Mesendoderm (in vitro differentiated cells): ENCODE measurements around the gene VDR.
A peak's percentile ranks its signal among the peaks of the same experiment; 100 is the strongest.

ENCODE experiments used
- DNase-seq: peaks from one replicate; pipeline ENCODE4 v3.0.0; 2013
- H2AK5ac ChIP-seq: 2 replicates; pipeline ENCODE4 v1.6.1; 2013; ENCODE audit warnings: low read length, inconsistent platforms
- H2BK120ac ChIP-seq: 2 replicates; pipeline ENCODE4 v1.6.1; 2013; ENCODE audit warnings: low read depth, mild to moderate bottlenecking, low read length, moderate library complexity, mixed read lengths
- H2BK15ac ChIP-seq: replicated peaks from 2 replicates; pipeline ENCODE4 v1.6.1; 2013; ENCODE audit warnings: low read depth, mild to moderate bottlenecking, moderate library complexity
- H2BK5ac ChIP-seq: 2 replicates; pipeline ENCODE4 v1.6.1; 2013; ENCODE audit warnings: low read length, inconsistent platforms
- H3K18ac ChIP-seq: 2 replicates; pipeline ENCODE4 v1.6.1; 2013; ENCODE audit warnings: mild to moderate bottlenecking, low read length, mixed read lengths
- H3K23ac ChIP-seq: one replicate; pipeline ENCODE4 v1.6.1; 2013; ENCODE audit warnings: low read length
- H3K27ac ChIP-seq: 2 replicates; pipeline ENCODE4 v1.5.1; 2013; ENCODE audit warnings: low read depth, mild to moderate bottlenecking, inconsistent platforms, low read length, moderate library complexity
- H3K27me3 ChIP-seq: 2 replicates; pipeline ENCODE4 v1.6.1; 2013; ENCODE audit warnings: low read length, control low read depth, mild to moderate bottlenecking, inconsistent platforms; ENCODE audit not compliant: insufficient read depth, poor library complexity
- H3K36me3 ChIP-seq: 2 replicates; pipeline ENCODE4 v1.6.1; 2013; ENCODE audit warnings: low read length, inconsistent platforms; ENCODE audit not compliant: control insufficient read depth, insufficient read depth
- H3K4ac ChIP-seq: one replicate; pipeline ENCODE4 v1.6.1; 2013; ENCODE audit warnings: low read depth, mild to moderate bottlenecking, low read length, moderate library complexity
- H3K4me1 ChIP-seq: 2 replicates; pipeline ENCODE4 v1.6.1; 2013; ENCODE audit warnings: low read depth, low read length, inconsistent platforms; ENCODE audit not compliant: control insufficient read depth
- H3K4me2 ChIP-seq: 2 replicates; pipeline ENCODE4 v1.6.1; 2013; ENCODE audit warnings: low read length
- H3K4me3 ChIP-seq: 2 replicates; pipeline ENCODE4 v1.5.1; 2013; ENCODE audit warnings: mild to moderate bottlenecking, low read length
- H3K56ac ChIP-seq: one replicate; pipeline ENCODE4 v1.6.1; 2013; ENCODE audit warnings: low read length
- H3K79me1 ChIP-seq: 2 replicates; pipeline ENCODE4 v1.6.1; 2013; ENCODE audit warnings: low read length, inconsistent platforms
- H3K79me2 ChIP-seq: 2 replicates; pipeline ENCODE4 v1.6.1; 2013; ENCODE audit warnings: mild to moderate bottlenecking, low read length; ENCODE audit not compliant: control insufficient read depth, insufficient read depth
- H3K9ac ChIP-seq: 2 replicates; pipeline ENCODE4 v1.6.1; 2013; ENCODE audit warnings: low read length, inconsistent platforms
- H4K5ac ChIP-seq: one replicate; pipeline ENCODE4 v1.6.1; 2013; ENCODE audit warnings: low read length
- H4K8ac ChIP-seq: one replicate; pipeline ENCODE4 v1.6.1; 2013; ENCODE audit warnings: low read depth, mild to moderate bottlenecking, control low read depth, low read length, moderate library complexity
- WGBS: extraction: QIAGEN DNeasy Blood & Tissue Kit; methylation state at CpG from one replicate; pipeline ENCODE4 v1.1.7; 2013; ENCODE audit warnings: low lambda C conversion rate, missing lambda C conversion rate; ENCODE audit not compliant: insufficient coverage; ENCODE audit errors: extremely low coverage; 5-methylcytosine and 5-hydroxymethylcytosine counted together

VDR gene

DNA sequence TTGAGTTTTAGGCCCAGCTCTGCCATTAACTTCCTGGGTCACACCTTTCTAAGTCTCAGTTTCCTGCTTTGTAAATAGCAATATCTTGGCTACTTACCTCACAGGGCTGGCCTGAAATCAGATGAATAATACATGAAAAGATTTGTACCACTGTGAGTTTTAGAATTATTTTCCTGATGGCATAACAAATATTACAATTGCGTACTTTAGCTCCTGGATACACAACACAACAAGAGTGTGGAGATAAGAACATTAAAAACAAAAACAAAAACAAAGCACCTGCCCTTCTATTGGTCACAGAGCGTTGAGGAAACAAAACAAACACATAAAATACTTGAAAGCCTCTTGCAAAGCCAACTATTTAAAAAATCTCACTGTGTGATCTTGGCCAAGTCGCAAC, 80.2 kb downstream of the VDR start:
- no peak overlapping the region for H4K8ac ChIP-seq
- H3K4me3 ChIP-seq, result no peak overlapping the region
- H3K23ac ChIP-seq, result no peak overlapping the region
- no peak overlapping the region for H3K18ac ChIP-seq
- H3K56ac ChIP-seq, result no peak overlapping the region
- H3K27me3 ChIP-seq, result no peaks in the 10 kb centered on the region
- H3K79me1 ChIP-seq, result no peaks in the 10 kb centered on the region
- H3K9ac ChIP-seq, result no peak overlapping the region
- H4K5ac ChIP-seq, result no peak overlapping the region
- WGBS, result no CpG with 5 or more reads among the region's 3 CpGs
- no peaks in the 10 kb centered on the region for H3K36me3 ChIP-seq
- H3K4me2 ChIP-seq, result no peak overlapping the region
- H2BK15ac ChIP-seq, result no peak overlapping the region
- peaks cover 2% of the 10 kb centered on the region for H3K79me2 ChIP-seq
- no peak overlapping the region for H3K4ac ChIP-seq
- no peak for DNase-seq
- no peak overlapping the region for H2AK5ac ChIP-seq
- H2BK120ac ChIP-seq, result no peak overlapping the region
- peaks cover 20% of the 10 kb centered on the region for H3K4me1 ChIP-seq
- H3K27ac ChIP-seq, result no peak overlapping the region
- H2BK5ac ChIP-seq, result no peak overlapping the region

DNA sequence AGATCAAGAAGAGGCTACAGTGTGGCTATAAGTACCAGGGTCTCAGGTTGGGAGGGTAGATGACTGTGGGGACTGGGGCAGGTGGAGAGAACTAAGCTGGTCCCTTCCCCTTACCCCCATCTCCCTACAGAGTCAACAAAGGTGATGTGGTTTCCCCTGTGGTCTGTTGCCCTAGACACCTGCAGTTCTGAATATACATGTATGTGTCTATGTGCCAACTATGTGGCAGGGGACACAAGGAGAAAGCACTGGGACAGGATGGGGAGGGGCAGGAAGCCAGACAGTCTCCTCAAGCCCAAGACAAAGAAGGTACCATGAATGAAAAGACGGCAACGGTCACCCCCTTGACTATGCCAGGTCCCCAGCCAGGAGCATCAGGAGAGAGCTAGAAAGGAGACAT, 80.6 kb downstream of the VDR start:
- H3K4ac ChIP-seq, result no peak overlapping the region
- H3K4me2 ChIP-seq, result no peak overlapping the region
- no peak overlapping the region for H3K4me3 ChIP-seq
- no peaks in the 10 kb centered on the region for H3K27me3 ChIP-seq
- WGBS, result no CpG with 5 or more reads among the region's 2 CpGs
- no peak overlapping the region for H2BK120ac ChIP-seq
- H2BK5ac ChIP-seq, result no peak overlapping the region
- H2BK15ac ChIP-seq, result no peak overlapping the region
- H3K56ac ChIP-seq, result no peak overlapping the region
- no peak overlapping the region for H3K18ac ChIP-seq
- no peak overlapping the region for H3K23ac ChIP-seq
- H2AK5ac ChIP-seq, result no peak overlapping the region
- H3K9ac ChIP-seq, result no peak overlapping the region
- no peak overlapping the region for H4K5ac ChIP-seq
- H3K4me1 ChIP-seq, result peaks cover 19% of the 10 kb centered on the region
- H3K79me2 ChIP-seq, result peaks cover 4% of the 10 kb centered on the region
- no peaks in the 10 kb centered on the region for H3K79me1 ChIP-seq
- no peaks in the 10 kb centered on the region for H3K36me3 ChIP-seq
- H3K27ac ChIP-seq, result no peak overlapping the region
- no peak for DNase-seq
- no peak overlapping the region for H4K8ac ChIP-seq

DNA sequence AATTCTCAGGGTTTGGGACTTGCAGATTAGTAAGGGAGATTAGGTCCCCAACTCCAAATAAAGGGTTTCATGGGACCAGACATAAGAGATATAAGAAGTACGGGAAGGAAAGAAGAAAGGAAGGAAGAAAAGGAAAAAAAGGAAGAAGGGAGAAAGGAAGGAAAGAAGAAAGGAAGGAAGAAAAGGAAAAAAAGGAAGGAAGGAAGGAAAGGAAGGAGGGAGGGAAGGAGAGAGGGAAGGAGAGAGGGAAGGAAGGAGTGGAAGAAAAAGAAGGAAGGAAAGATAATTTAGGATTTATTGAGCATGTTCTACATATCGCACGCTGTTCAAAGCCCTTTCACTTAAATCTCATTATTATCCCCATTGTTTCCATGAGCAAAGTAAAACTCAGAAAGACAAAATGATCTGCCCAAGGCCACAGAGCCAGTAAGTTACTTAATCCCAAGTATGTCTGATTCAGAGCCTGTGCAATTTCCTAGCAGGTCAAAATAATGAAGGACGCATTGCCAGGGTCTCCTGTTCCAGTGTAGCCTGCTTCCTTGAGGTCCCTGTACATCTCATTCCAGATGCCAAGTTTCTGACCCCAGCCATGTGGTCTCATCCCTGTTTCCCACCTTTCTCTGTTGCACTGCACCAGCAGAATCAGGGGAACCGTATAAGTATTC, 81.2 kb downstream of the VDR start:
- Histone ChIP-seq H3K27me3 (no peaks in the 10 kb centered on the region), H3K56ac (no peak overlapping the region), H3K23ac (no peak overlapping the region), H3K79me1 (peaks cover 1% of the 10 kb centered on the region), H3K18ac (no peak overlapping the region), H3K27ac (no peak overlapping the region), H4K5ac (no peak overlapping the region), H3K4me1 (peaks cover 18% of the 10 kb centered on the region), H2AK5ac (no peak overlapping the region), H3K79me2 (peaks cover 11% of the 10 kb centered on the region), H2BK120ac (no peak overlapping the region), H4K8ac (no peak overlapping the region), H3K9ac (no peak overlapping the region), H3K4me2 (no peak overlapping the region), H2BK15ac (no peak overlapping the region), H3K4me3 (no peak overlapping the region), H3K36me3 (no peaks in the 10 kb centered on the region), H3K4ac (no peak overlapping the region), H2BK5ac (no peak overlapping the region)
- no peak for DNase-seq
- 100% methylated on average over 1 of the region's 5 CpGs for WGBS

DNA sequence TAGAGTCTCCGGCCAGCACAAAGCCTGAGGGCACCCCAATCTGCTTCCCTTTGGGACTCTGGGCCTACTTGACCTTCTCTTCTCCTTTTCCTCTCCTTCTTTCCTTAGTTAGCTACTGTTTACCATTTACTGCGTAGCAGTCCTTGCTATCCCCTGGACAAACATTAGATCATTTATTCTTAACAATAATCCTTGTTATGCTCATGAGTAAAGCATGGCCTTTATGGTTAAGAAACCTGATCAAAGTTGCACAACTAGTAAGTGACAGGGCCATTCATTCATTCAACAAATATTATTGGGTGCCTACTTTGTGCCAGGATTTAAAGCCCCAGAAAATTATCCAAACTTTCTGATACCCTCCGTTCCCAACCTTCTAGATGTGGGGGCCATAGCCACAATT, 81.9 kb downstream of the VDR start:
- Histone ChIP-seq H4K5ac (no peak overlapping the region), H3K4me1 (peaks cover 21% of the 10 kb centered on the region), H2AK5ac (no peak overlapping the region)

DNA sequence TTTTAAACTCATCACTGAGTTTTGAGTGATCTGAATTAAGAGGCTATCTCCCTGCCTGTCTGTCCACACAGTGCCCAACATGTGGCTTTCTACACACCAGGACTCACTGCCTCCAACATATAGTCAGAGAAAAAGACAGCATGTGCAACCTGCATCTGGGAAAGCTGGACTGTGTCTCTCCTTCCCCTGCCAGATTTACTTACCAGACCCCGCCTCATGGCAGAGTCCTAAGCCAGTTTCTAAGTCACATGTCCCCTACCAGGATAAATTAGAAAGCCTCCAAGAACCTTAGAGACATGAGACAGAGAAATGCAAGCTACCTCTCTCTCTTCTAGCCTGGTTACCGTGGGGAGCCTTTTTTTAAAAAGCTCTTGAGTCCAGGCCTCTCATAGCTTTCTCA, 82.4 kb downstream of the VDR start:
- H2BK15ac ChIP-seq, result no peak overlapping the region
- peaks cover 26% of the 10 kb centered on the region for H3K4me1 ChIP-seq
- no CpG with 5 or more reads among the region's 2 CpGs for WGBS
- H3K27ac ChIP-seq, result no peak overlapping the region
- H3K56ac ChIP-seq, result peak overlapping the region; percentile 44
- H4K5ac ChIP-seq, result no peak overlapping the region
- H3K4me3 ChIP-seq, result no peak overlapping the region
- H3K79me2 ChIP-seq, result peaks cover 22% of the 10 kb centered on the region
- no peaks in the 10 kb centered on the region for H3K36me3 ChIP-seq
- no peaks in the 10 kb centered on the region for H3K27me3 ChIP-seq
- no peak overlapping the region for H3K9ac ChIP-seq
- H2AK5ac ChIP-seq, result peak overlapping the region; percentile 12
- H3K4ac ChIP-seq, result no peak overlapping the region
- peaks cover 9% of the 10 kb centered on the region for H3K79me1 ChIP-seq
- H2BK120ac ChIP-seq, result no peak overlapping the region
- no peak overlapping the region for H3K4me2 ChIP-seq
- no peak overlapping the region for H2BK5ac ChIP-seq
- no peak for DNase-seq
- no peak overlapping the region for H3K23ac ChIP-seq
- H4K8ac ChIP-seq, result no peak overlapping the region
- no peak overlapping the region for H3K18ac ChIP-seq

More for the DNA sequence above, 81.9 kb downstream of the VDR start:
- Histone ChIP-seq H3K79me1 (peaks cover 6% of the 10 kb centered on the region), H3K79me2 (peaks cover 17% of the 10 kb centered on the region), H2BK5ac (no peak overlapping the region), H3K4ac (no peak overlapping the region), H3K36me3 (no peaks in the 10 kb centered on the region), H3K9ac (no peak overlapping the region), H3K4me3 (no peak overlapping the region), H3K27ac (no peak overlapping the region), H3K56ac (peak overlapping the region; percentile 44), H3K18ac (no peak overlapping the region), H3K27me3 (no peaks in the 10 kb centered on the region), H2BK15ac (no peak overlapping the region), H4K8ac (no peak overlapping the region), H3K23ac (no peak overlapping the region), H2BK120ac (no peak overlapping the region), H3K4me2 (no peak overlapping the region)
- WGBS, result no CpG with 5 or more reads among the region's 3 CpGs
- no peak for DNase-seq

DNA sequence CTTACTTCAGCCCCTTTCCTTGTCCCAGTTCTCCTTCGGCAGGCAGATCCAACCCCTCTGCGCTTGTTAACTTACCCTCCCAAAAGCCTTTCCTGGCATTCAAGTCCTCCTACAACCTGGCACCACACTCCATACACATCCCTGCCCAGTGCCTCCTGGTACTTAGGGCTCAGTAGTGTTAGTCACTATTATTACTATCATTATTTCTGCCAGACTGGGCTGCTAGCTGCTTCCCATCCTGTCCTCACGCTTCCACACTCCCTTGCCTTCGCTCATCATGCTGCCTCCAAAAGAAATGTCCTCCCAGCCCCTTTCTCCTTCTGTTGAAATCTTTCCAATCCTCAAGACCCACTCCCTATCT, 83.5 kb downstream of the VDR start:
- Histone ChIP-seq H2BK5ac (peak overlapping the region; percentile 91), H3K4ac (peak overlapping the region; percentile 93), H3K4me1 (peaks cover 33% of the 10 kb centered on the region), H4K8ac (no peak overlapping the region), H3K36me3 (no peaks in the 10 kb centered on the region), H3K56ac (peak overlapping the region; percentile 99), H3K23ac (no peak overlapping the region), H3K27me3 (no peaks in the 10 kb centered on the region), H2BK15ac (no peak overlapping the region), H3K4me3 (no peak overlapping the region), H3K18ac (peak overlapping the region; percentile 90), H3K79me2 (peaks cover 33% of the 10 kb centered on the region), H3K4me2 (no peak overlapping the region), H4K5ac (no peak overlapping the region), H2AK5ac (peak overlapping the region; percentile 77), H3K9ac (peak overlapping the region; percentile 95), H2BK120ac (peak overlapping the region; percentile 28), H3K79me1 (peaks cover 10% of the 10 kb centered on the region), H3K27ac (peak overlapping the region; percentile 98)
- WGBS, result no CpG with 5 or more reads among the region's 4 CpGs
- no peak for DNase-seq
